HG02852 (cell line): ENCODE data around the gene ERCC6.

Source experiments
- ATAC-seq: cut with Tn5 transposase; IDR thresholded peaks from one replicate; pipeline ENCODE4 v1.9.1; 2021; ENCODE audit warnings: mild to moderate bottlenecking, moderate library complexity; ENCODE audit not compliant: unreplicated experiment

ERCC6 gene

GRCh38 chr10:49512121-49512809, 26.7 kb downstream of the ERCC6 start:
- no peak for ATAC-seq

- no peak for ATAC-seq
These were observed 29.1 kb downstream of the ERCC6 start for GRCh38 chr10:49509771-49510303.

GRCh38 chr10:49508654-49509053, 30.3 kb downstream of the ERCC6 start:
- ATAC-seq = no peak

- ATAC-seq = no peak
These were observed 30.7 kb downstream of the ERCC6 start for GRCh38 chr10:49508249-49508648.

GRCh38 chr10:49505589-49505988, 33.3 kb downstream of the ERCC6 start:
- ATAC-seq = no peak

GRCh38 chr10:49505076-49505475, 33.8 kb downstream of the ERCC6 start:
- ATAC-seq = no peak

- no peak for ATAC-seq
These were observed 34.4 kb downstream of the ERCC6 start for GRCh38 chr10:49504528-49504927.

GRCh38 chr10:49502358-49502757, 36.6 kb downstream of the ERCC6 start:
- no peak for ATAC-seq

GRCh38 chr10:49500412-49500811, 38.5 kb downstream of the ERCC6 start:
- ATAC-seq = no peak

GRCh38 chr10:49499305-49499851, 39.5 kb downstream of the ERCC6 start:
- no peak for ATAC-seq

GRCh38 chr10:49498425-49498824, 40.5 kb downstream of the ERCC6 start:
- no peak for ATAC-seq

- no peak for ATAC-seq
These were observed 41.6 kb downstream of the ERCC6 start for GRCh38 chr10:49497358-49497757.

GRCh38 chr10:49488056-49488717, 50.7 kb downstream of the ERCC6 start:
- no peak for ATAC-seq

- no peak for ATAC-seq
These were observed 52.2 kb downstream of the ERCC6 start for GRCh38 chr10:49486738-49487137.

GRCh38 chr10:49486009-49486408, 52.9 kb downstream of the ERCC6 start:
- no peak for ATAC-seq

GRCh38 chr10:49484486-49485235, 54.3 kb downstream of the ERCC6 start:
- ATAC-seq = no peak

GRCh38 chr10:49478819-49479218, 60.1 kb downstream of the ERCC6 start:
- ATAC-seq = no peak

GRCh38 chr10:49474901-49475300, 64.0 kb downstream of the ERCC6 start:
- ATAC-seq = no peak

GRCh38 chr10:49471532-49471931, 67.4 kb downstream of the ERCC6 start:
- ATAC-seq = no peak

- ATAC-seq = no peak
These were observed 73.2 kb downstream of the ERCC6 start for GRCh38 chr10:49465736-49466135.
